Type B pancreatic cell (in vitro differentiated cells): ENCODE measurements around the gene NPHP1. TPM values are rescaled to one million over a fixed set of nuclear protein-coding genes. Genes with fewer than 3 reads are reported as not detected.
A peak's percentile ranks its signal among the peaks of the same experiment; 100 is the strongest.

Experiments used
- DNase-seq: peaks from one replicate; pipeline ENCODE4 v3.0.0; 2021; ENCODE audit warnings: mixed read lengths; ENCODE audit not compliant: unreplicated experiment; ENCODE audit errors: extremely low spot score
- H3K27ac Mint-ChIP-seq: 2 replicates; pipeline ENCODE4 v1.8.0; 2021; ENCODE audit warnings: mild to moderate bottlenecking, mixed read lengths
- H3K27me3 Mint-ChIP-seq: 2 replicates; pipeline ENCODE4 v1.8.0; 2021; ENCODE audit warnings: mixed read lengths
- H3K36me3 Mint-ChIP-seq: 2 replicates; pipeline ENCODE4 v1.8.0; 2021; ENCODE audit warnings: mixed read lengths
- H3K4me1 Mint-ChIP-seq: one replicate; pipeline ENCODE4 v1.8.0; 2021; ENCODE audit warnings: mixed read lengths; ENCODE audit not compliant: unreplicated experiment
- H3K4me3 Mint-ChIP-seq: 2 replicates; pipeline ENCODE4 v1.8.0; 2021; ENCODE audit warnings: mild to moderate bottlenecking, mixed read lengths
- H3K9me3 Mint-ChIP-seq: 2 replicates; pipeline ENCODE4 v1.8.0; 2021; ENCODE audit warnings: mixed read lengths
- total RNA-seq: library from RNA; stranded (reverse); gene quantifications from 2 replicates; pipeline ENCODE4 v1.2.1, GENCODE V29; 2021; ENCODE audit warnings: low replicate concordance
- TF ChIP-seq, protein P1 (sequence below): fragments of 200-600 bp; sonication (generic); conservative IDR thresholded peaks from 2 replicates; pipeline ENCODE4 v1.5.0; 2021; ENCODE audit warnings: antibody characterized with exemption, mild to moderate bottlenecking

Gene NPHP1
- total RNA-seq, 1 donor from 2014 or later = 8.2 TPM

DNA sequence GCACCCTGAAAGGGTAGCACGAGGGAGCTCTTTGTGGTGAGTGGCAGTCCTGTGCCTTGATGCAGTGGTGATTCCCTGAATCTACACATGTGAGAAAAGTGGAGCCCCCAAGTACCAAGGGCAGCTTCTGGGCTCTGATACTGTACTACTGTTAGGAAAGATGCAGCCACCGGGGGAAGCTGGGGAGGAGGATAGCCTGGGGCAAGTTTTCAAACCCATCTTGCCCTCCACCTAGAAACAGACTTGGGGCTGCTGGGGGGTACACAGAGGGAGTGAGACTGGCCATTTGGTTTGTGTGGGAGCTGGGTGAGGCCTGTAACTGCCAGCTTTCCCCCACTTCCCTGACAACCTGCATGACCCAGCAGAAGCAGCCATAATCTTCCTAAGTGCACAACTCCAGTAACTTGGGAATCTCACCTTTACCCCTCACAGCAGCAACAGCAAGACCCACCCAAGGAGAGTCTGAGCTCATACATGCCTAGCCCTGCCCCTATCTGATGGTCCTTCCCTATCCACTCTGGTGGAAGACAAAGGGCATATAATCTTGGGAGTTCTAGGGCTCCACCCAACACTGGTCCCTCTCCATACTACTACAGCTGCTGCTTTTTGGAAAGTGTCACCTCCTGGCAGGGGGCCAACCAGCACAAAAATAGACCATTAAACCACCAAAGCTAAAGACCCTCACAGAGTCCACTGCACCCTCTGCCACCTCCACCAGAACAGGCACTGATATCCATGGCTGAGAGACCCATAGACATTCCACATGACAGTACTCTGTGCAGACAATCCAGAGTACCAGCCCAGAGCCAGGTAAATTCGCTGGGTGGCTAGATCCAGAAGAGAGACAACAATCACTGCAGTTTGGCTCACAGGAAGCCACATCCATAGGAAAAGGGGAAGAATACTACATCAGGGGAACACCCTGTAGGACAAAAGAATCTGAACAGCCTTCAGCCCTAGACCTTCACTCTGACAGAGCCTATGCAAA is 97.4 kb downstream of the NPHP1 start:
- peaks cover 12% of the 10 kb centered on the region for H3K9me3 Mint-ChIP-seq
- TF ChIP-seq, protein P1, sequence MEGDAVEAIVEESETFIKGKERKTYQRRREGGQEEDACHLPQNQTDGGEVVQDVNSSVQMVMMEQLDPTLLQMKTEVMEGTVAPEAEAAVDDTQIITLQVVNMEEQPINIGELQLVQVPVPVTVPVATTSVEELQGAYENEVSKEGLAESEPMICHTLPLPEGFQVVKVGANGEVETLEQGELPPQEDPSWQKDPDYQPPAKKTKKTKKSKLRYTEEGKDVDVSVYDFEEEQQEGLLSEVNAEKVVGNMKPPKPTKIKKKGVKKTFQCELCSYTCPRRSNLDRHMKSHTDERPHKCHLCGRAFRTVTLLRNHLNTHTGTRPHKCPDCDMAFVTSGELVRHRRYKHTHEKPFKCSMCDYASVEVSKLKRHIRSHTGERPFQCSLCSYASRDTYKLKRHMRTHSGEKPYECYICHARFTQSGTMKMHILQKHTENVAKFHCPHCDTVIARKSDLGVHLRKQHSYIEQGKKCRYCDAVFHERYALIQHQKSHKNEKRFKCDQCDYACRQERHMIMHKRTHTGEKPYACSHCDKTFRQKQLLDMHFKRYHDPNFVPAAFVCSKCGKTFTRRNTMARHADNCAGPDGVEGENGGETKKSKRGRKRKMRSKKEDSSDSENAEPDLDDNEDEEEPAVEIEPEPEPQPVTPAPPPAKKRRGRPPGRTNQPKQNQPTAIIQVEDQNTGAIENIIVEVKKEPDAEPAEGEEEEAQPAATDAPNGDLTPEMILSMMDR = no peak
- DNase-seq = no peak
- peak overlapping the region; percentile 91 for H3K27ac Mint-ChIP-seq
- peaks cover 19% of the 10 kb centered on the region for H3K27me3 Mint-ChIP-seq
- H3K4me3 Mint-ChIP-seq = peak overlapping the region; percentile 46
- peaks cover 14% of the 10 kb centered on the region for H3K4me1 Mint-ChIP-seq
- H3K36me3 Mint-ChIP-seq = peaks cover 39% of the 10 kb centered on the region

DNA sequence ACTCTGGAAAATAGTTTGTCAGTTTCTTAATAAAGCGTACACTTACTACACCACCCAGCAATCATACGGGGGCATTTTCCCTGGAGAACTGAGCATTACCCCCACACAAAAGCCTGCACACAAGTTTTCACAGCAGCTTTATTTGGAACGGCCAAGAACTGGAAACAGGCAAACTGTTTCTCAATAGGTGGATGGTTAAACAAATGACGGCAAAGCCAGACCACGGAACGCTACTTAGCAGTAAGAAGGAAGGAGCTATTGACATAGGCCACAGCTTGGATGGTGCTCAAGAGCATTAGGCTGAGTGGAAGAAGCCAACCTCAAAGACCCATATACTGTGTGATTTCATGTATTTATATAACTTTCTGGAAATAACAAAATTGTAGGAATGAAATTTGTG is 98.2 kb downstream of the NPHP1 start:
- Mint-ChIP-seq H3K4me3 (peak overlapping the region; percentile 83), H3K27ac (peak overlapping the region; percentile 91), H3K4me1 (peaks cover 21% of the 10 kb centered on the region), H3K9me3 (peaks cover 12% of the 10 kb centered on the region), H3K36me3 (peaks cover 32% of the 10 kb centered on the region), H3K27me3 (peaks cover 16% of the 10 kb centered on the region)
- TF ChIP-seq, protein P1 = no peak
- DNase-seq = no peak

DNA sequence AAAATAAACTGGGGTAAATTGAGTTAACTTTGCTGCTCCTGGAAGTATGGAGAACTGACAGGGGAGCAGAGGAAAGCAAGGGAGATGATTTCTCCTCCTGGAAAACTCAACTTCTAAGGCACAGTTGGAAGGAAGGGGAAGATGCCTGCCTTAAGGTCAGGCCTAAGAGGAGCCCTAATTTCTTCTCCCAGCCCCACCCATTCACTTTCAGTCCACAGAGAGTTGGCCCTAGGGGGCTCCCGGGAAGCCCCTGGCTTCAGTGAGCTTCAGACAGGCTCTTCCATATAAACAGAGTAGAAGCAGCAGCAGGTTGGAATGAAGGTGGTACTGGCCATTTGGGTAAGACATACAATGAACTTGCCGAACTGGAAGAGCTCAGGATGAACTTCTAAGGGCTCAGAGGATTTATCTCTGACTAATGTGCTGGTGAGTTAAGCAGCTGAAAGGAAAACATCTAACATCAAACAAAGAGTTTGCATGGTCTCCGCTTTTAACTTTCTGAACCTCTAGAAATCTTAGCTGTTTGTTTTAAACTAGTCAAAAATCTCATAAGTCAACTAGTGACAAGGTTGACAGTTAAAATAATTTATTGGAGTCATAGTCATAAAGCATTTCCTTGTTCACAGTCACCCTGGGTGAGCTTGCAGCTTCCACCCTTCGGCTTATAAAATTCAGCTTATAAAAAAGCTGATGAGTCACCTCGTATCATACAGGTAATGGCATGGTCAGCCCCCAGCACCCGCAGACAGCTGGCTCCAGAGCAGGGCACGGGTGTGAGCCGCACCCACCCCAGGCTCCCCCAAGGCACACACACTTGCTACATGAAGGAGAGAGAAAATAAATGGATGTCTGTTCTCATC is 99.0 kb downstream of the NPHP1 start:
- peaks cover 12% of the 10 kb centered on the region for H3K9me3 Mint-ChIP-seq
- TF ChIP-seq, protein P1 = no peak
- H3K27ac Mint-ChIP-seq = peak overlapping the region; percentile 91
- H3K36me3 Mint-ChIP-seq = peaks cover 29% of the 10 kb centered on the region
- peak overlapping the region; percentile 83 for H3K4me3 Mint-ChIP-seq
- peaks cover 29% of the 10 kb centered on the region for H3K4me1 Mint-ChIP-seq
- peaks cover 13% of the 10 kb centered on the region for H3K27me3 Mint-ChIP-seq
- DNase-seq = peak; percentile 68

DNA sequence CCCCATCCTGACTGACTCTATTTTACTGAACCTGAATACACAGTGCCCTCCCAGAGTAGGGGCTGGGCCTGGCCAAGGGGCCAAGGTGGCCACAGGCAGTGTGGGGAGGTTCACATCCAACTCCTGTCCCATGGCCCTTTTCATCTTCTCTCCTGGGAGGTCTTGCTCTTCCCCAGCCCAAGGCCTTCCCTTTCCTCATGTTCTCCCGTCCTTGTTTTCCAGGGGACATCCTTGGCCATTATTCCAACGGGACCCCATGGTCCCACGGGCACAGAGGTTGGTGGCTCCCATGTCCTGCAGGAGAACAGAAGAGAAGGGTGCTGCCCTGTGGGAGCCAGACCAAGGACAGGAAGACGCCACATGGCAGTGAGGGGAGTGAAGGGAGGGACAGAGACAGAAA is 99.6 kb downstream of the NPHP1 start:
- Mint-ChIP-seq H3K4me3 (no peak overlapping the region), H3K36me3 (peaks cover 29% of the 10 kb centered on the region), H3K27ac (peak overlapping the region; percentile 91), H3K9me3 (peaks cover 12% of the 10 kb centered on the region), H3K4me1 (peaks cover 29% of the 10 kb centered on the region), H3K27me3 (peaks cover 8% of the 10 kb centered on the region)
- TF ChIP-seq, protein P1 = no peak
- DNase-seq = no peak

DNA sequence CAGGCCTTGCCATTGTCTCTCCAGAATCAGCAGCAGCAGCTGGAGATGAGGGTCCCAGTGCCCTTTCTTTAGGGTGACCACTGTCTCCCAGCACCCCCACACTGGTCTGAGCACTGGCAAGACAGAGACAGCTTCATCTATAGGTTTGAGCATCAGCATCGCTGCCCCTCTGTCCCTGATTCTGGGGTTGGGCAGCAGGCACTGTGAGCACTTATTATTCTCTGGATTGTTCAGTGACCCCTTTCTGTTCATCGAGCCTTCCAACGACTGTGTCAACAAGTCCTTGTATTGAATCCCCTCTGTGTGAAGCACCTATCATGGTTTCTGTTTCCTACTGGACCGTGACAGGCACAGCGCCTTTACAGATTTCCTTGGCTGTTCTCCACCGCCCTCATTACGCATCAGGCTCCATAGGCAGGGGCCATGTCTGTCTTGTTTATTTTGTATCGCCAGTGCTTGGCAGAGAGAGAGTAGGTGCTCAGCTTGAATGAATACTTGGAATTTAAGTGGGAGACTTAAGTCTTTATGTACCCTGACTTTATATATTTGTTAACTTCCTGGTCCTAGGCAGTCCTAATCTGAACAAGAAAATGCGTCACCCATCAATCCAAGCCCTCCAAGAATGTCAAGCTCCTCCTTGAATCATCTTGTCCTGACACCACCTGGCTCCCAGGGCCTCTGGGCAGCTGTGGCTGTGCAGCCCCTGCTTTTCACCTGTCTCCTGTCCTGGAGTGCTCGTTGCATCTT is 100.6 kb downstream of the NPHP1 start:
- Mint-ChIP-seq H3K27ac (peak overlapping the region; percentile 91), H3K4me1 (peaks cover 29% of the 10 kb centered on the region), H3K36me3 (peaks cover 28% of the 10 kb centered on the region), H3K9me3 (peaks cover 12% of the 10 kb centered on the region), H3K27me3 (peaks cover 4% of the 10 kb centered on the region), H3K4me3 (peak overlapping the region; percentile 47)
- DNase-seq = no peak
- TF ChIP-seq, protein P1 = no peak
